Fibroblast of the aortic adventitia (primary cell): ENCODE measurements around the gene GCA. TPM values are rescaled to one million over a fixed set of nuclear protein-coding genes. Genes with fewer than 3 reads are reported as not detected.
A peak's percentile ranks its signal among the peaks of the same experiment; 100 is the strongest.

Source experiments
- DNase-seq: peaks from one replicate; pipeline ENCODE4 v3.0.0-alpha.2; 2010; ENCODE audit warnings: low read depth
- H3K4me3 ChIP-seq: 2 replicates; pipeline ENCODE4 v1.5.1; 2011; ENCODE audit warnings: low read depth, mild to moderate bottlenecking, control low read depth, low read length, moderate library complexity
- total RNA-seq: library from RNA; depleted of rRNA; stranded (reverse); fragments of >200 nt; gene quantifications from 2 replicates; pipeline ENCODE4 v1.2.3, GENCODE V29; 2012; ENCODE audit warnings: low replicate concordance
- TF ChIP-seq, protein P1 (sequence below): IDR thresholded peaks from 2 replicates; pipeline ENCODE4 v1.5.1; 2011; ENCODE audit warnings: mild to moderate bottlenecking, low read length, control low read depth, inconsistent platforms; ENCODE audit not compliant: insufficient read depth

The GCA gene, protein sequence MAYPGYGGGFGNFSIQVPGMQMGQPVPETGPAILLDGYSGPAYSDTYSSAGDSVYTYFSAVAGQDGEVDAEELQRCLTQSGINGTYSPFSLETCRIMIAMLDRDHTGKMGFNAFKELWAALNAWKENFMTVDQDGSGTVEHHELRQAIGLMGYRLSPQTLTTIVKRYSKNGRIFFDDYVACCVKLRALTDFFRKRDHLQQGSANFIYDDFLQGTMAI
- total RNA-seq, result 3.3 and 10.9 TPM in 2 replicates

DNA sequence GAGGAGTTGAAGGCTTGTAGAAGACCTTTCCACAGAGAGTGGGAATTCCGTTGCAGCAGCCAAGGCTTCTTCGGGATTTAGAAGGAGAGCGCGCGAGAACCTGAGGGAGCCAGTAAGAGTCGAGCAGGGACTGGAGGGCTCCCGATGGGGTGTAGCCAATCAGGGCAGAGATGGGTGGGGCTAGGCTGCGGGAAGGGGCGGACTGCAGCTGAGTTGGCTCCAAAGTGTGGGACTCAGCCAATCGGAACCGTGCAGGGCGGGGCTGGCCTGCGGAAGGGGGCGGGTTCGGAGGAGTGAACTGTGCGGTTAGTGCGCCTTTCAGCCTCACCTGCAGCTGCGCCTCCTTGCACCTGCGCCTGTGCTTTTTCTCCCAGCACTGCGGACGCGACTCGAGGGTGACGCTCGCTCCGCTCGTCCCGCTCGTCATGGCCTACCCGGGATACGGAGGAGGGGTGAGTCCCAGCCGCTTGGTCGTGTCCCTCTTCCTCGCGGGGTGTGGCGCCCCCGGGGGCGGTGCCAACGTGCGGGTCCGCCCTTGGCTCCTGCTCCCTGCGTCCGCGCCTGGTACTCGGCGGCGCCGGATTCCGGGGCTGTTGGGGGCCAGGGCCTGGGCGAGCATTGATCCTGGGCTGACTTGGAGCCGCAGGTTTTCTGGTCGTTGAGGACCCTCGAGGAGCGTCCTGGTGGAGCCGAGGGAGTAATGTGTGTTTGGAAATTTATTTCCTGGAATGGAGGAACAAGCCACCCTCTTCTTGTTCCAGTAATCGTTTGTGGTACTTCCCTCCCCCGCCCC is at the start of gene GCA:
Gene GCA (plus strand): TSS at position 309 of the 793 bp plus-strand sequence. CDS start 117 bp downstream, at position 426.
- H3K4me3 ChIP-seq, result peak within 1 kb of the TSS; percentile 84
- DNase-seq, result peak; percentile 86
- TF ChIP-seq, protein P1, sequence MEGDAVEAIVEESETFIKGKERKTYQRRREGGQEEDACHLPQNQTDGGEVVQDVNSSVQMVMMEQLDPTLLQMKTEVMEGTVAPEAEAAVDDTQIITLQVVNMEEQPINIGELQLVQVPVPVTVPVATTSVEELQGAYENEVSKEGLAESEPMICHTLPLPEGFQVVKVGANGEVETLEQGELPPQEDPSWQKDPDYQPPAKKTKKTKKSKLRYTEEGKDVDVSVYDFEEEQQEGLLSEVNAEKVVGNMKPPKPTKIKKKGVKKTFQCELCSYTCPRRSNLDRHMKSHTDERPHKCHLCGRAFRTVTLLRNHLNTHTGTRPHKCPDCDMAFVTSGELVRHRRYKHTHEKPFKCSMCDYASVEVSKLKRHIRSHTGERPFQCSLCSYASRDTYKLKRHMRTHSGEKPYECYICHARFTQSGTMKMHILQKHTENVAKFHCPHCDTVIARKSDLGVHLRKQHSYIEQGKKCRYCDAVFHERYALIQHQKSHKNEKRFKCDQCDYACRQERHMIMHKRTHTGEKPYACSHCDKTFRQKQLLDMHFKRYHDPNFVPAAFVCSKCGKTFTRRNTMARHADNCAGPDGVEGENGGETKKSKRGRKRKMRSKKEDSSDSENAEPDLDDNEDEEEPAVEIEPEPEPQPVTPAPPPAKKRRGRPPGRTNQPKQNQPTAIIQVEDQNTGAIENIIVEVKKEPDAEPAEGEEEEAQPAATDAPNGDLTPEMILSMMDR, result no peak

DNA sequence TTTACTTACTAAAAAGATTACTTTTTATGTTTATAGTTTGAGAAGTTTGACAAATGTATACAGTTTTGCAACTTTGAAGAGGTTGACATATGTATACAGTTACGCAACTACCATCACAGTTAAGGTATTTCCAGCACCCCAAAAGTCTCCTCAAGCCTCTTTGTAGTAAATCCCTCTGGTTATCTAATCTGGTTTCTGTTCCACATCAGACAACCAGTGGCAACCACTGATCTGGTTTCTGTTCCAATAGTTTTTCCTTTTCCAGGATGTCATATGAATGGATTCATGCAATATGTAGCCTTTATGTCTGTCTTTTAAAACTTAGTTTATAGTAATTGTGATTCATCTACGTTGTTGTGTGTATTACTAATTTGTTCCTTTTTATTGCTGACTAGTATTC is 48.9 kb upstream of the GCA start:
- TF ChIP-seq, protein P1, result no peak
- no peak for DNase-seq
- no peak overlapping the region for H3K4me3 ChIP-seq

DNA sequence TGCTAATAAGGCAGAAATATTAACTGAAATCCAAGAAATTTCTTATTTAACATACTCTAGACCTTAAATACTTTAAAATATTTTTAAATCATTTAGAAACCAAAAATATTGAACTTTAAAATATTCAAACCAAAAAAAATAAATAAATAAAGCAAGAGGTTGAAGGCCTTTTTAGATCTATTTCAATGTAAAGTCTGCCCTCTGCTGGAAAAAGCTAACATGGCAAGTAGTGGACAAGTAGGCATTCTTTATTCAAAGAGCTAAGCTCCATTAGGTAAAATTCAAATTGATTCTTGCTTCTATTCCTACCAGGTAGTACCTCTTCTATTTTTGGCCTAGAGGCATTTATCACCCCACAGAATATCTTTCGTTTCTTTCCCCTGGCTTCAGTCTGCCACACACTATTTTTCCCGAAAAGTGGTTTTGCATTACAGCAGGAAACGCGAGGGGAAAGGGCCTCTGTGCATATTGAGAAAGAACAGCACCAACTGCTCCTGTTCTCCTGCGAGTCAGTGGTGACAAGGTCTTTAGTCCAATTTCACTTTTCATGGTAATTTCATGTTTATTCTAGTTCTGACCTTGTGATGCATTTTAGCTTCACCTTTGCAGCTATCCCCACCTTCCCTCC is 45.9 kb upstream of the GCA start:
- H3K4me3 ChIP-seq, result no peak overlapping the region
- TF ChIP-seq, protein P1, result peak; percentile 75
- DNase-seq, result peak; percentile 89

DNA sequence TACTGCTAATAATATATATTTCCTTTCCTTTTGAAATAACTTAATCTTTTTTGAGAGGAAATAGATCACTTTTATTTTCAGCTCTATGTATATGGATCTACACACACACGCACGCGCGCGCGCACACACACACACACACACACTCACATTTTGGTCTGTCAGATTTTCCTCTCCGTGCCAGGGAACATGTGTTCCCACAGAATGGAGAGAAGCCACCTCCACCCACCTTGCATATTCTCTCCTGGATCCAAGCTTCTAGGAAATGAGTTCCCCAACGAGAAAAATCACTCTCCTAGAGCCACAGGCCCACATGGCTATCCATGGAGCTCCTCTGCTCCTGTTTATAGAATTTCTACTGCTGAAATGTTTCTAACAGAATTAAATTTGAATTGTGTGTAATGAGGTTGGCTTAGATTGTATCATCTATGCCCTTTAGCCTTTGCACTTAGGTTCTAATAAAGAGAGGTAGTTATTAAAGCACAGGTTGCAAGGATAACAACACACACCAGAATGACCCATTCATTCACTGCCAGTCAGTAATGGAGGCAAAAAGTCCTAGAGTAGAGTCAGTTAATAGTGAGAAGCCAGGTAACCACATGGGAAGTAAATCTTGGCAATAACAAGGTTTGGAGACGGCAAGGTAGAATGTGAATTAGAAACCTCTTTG is 45.1 kb upstream of the GCA start:
- no peak for DNase-seq
- H3K4me3 ChIP-seq, result no peak overlapping the region
- TF ChIP-seq, protein P1, result no peak

DNA sequence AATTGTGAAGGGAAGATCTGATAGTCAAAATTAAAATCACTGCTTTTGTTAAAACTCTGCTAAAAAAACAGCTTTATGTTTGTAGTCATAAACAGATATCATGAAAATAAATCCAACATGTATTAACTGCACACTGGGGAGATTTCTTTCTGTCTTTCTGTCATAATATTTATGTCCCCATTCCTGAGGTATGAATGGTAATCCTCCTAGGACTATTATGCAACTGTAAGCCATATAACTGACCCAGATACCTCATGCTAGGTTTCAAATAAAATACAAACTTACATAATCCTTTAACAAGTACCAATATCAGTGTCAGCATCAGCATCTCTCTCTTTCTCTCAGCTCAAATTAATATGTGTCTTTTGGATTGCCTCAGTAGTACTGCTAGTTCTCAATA is 43.7 kb upstream of the GCA start:
- H3K4me3 ChIP-seq, result no peak overlapping the region
- TF ChIP-seq, protein P1, result no peak
- DNase-seq, result no peak

DNA sequence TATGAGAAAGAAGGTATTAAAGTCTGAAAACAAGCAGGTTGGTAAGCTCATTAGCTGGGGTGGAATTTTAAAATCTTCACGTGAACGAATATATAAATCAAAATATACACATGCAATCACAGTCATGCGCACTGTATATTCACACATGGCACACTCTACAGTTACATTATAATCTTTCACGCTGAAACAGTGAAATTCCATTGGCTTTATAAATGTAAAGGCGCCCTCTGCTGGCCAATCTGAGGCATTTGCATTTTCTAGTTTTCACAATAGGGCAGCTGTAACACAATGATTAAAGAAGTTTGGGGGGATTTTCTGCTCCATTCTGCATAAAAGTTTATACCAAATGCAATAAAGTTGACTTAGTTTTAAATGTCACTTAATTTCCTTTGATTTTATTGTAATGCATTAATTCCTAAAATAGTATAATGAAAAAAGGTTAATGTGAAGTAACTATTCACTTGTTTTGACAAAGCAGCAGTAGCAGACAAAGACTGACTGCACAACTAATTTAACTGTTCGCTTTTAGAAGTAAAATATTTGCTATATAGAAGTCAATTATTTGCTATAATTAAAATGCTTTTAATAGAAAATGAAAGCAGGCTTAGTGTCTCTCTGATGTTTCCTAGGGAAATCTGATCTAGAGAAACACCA is 42.7 kb upstream of the GCA start:
- DNase-seq, result peak; percentile 82
- TF ChIP-seq, protein P1, result peak; percentile 71
- no peak overlapping the region for H3K4me3 ChIP-seq
